Fibroblast of lung (primary cell): Measurements from ENCODE around the gene RNF25. TPM values are rescaled to one million over a fixed set of nuclear protein-coding genes. Genes with fewer than 3 reads are reported as not detected.

Source experiments
- DNase-seq, 2 donors: peaks; one replicate each; pipeline versions ENCODE4 v3.0.0 to v3.0.0-alpha.2; 2010; ENCODE audit warnings: low read depth in 2 of 2
- H2AFZ ChIP-seq: 2 replicates; pipeline ENCODE4 v1.5.1; 2012; ENCODE audit warnings: low read length, control low read depth, inconsistent platforms
- H3K27ac ChIP-seq: 2 replicates; pipeline ENCODE4 v1.5.1; 2011; ENCODE audit warnings: low read length, control low read depth; ENCODE audit not compliant: insufficient read depth
- H3K27me3 ChIP-seq: 2 replicates; pipeline ENCODE4 v1.5.1; 2011; ENCODE audit warnings: mild to moderate bottlenecking, low read length; ENCODE audit not compliant: control insufficient read depth, insufficient read depth
- H3K36me3 ChIP-seq: 2 replicates; pipeline ENCODE4 v1.5.1; 2011; ENCODE audit warnings: low read length; ENCODE audit not compliant: control insufficient read depth, insufficient read depth
- H3K4me1 ChIP-seq: 2 replicates; pipeline ENCODE4 v1.5.1; 2011; ENCODE audit warnings: low read length; ENCODE audit not compliant: control insufficient read depth, insufficient read depth; ENCODE audit errors: extremely low read depth
- H3K4me2 ChIP-seq: 2 replicates; pipeline ENCODE4 v1.5.1; 2011; ENCODE audit warnings: low read length, control low read depth; ENCODE audit not compliant: insufficient read depth; ENCODE audit errors: extremely low read depth
- H3K4me3 ChIP-seq, 4 experiments: fragments of 200-600 bp in 1 of 4; sonication (generic) in 1 of 4; replicated peaks in 1 of 4; 2 replicates each; pipeline ENCODE4 v1.5.1; 2011 to 2016; ENCODE audit warnings: low read length in 4 of 4, low read depth in 3 of 4, mild to moderate bottlenecking in 3 of 4, control low read depth in 2 of 4, inconsistent platforms in 1 of 4, mixed read lengths in 1 of 4; ENCODE audit not compliant: insufficient read depth in 1 of 4; ENCODE audit errors: control extremely low read depth in 1 of 4
- H3K79me2 ChIP-seq: 2 replicates; pipeline ENCODE4 v1.5.1; 2012; ENCODE audit warnings: mild to moderate bottlenecking, low read length, inconsistent platforms; ENCODE audit not compliant: control insufficient read depth, insufficient read depth
- H3K9ac ChIP-seq: 2 replicates; pipeline ENCODE4 v1.5.1; 2011; ENCODE audit warnings: mild to moderate bottlenecking, low read length, control low read depth; ENCODE audit not compliant: insufficient read depth
- H3K9me3 ChIP-seq: 2 replicates; pipeline ENCODE4 v1.5.1; 2012; ENCODE audit warnings: low read depth, low read length; ENCODE audit not compliant: control insufficient read depth, insufficient read depth
- H4K20me1 ChIP-seq: 2 replicates; pipeline ENCODE4 v1.5.1; 2011; ENCODE audit warnings: low read length; ENCODE audit not compliant: control insufficient read depth, insufficient read depth; ENCODE audit errors: extremely low read depth
- CTCF ChIP-seq, 2 donors: IDR thresholded peaks in 1 of 2; conservative IDR thresholded peaks in 1 of 2; 1 replicate in 1 of 2; 2 replicates in 1 of 2; pipeline ENCODE4 v1.5.1; 2011 to 2012; ENCODE audit warnings: low read length in 2 of 2, control low read depth in 1 of 2, inconsistent platforms in 1 of 2, low read depth in 1 of 2, mild to moderate bottlenecking in 1 of 2
- EZH2 ChIP-seq: IDR thresholded peaks from 2 replicates; pipeline ENCODE4 v1.5.1; 2012; ENCODE audit warnings: low read length, control low read depth, mild to moderate bottlenecking; ENCODE audit errors: missing control alignments
- polyA plus RNA-seq, 2 donors: library from polyadenylated mRNA; depleted of rRNA in 1 of 2; stranded (reverse) in 1 of 2; unstranded in 1 of 2; fragments of >200 nt; gene quantifications; 2 replicates each; pipeline ENCODE4 v1.2.1, GENCODE V29; 2011 to 2012; ENCODE audit warnings: missing spikeins in 1 of 2
- total RNA-seq: library from RNA; depleted of rRNA; stranded (reverse); fragments of >200 nt; gene quantifications from 2 replicates; pipeline ENCODE4 v1.2.1, GENCODE V29; 2014

The RNF25 gene
- total and polyA plus RNA-seq, 2 donors (not counting 1 experiment from before 2014, with no cell fraction given): 39.1 to 42.1 TPM

GRCh38 chr2:218631837-218632236 lies 40.0 kb downstream of the RNF25 start:
- no peak overlapping the region for H3K4me2 ChIP-seq
- no peaks in the 10 kb centered on the region for H4K20me1 ChIP-seq
- TF ChIP-seq CTCF (conservative IDR thresholded peaks at IDR 0.05 in 1 of 2, IDR thresholded peaks at IDR 0.05 in 1 of 2; ENCODE audit: low read depth in 1 of 2, low read length in 2 of 2) (no peak), EZH2 (no peak)
- H3K27me3 ChIP-seq: no peaks in the 10 kb centered on the region
- H3K9me3 ChIP-seq: no peaks in the 10 kb centered on the region
- H3K4me3 ChIP-seq: no peak overlapping the region
- no peaks in the 10 kb centered on the region for H3K79me2 ChIP-seq
- no peak overlapping the region for H3K9ac ChIP-seq
- H3K36me3 ChIP-seq: peaks cover 12% of the 10 kb centered on the region
- no peak overlapping the region for H3K27ac ChIP-seq
- H3K4me1 ChIP-seq: no peaks in the 10 kb centered on the region
- peak in 1 of 2 donors; percentile 48 for DNase-seq
- no peak overlapping the region for H2AFZ ChIP-seq

DNA sequence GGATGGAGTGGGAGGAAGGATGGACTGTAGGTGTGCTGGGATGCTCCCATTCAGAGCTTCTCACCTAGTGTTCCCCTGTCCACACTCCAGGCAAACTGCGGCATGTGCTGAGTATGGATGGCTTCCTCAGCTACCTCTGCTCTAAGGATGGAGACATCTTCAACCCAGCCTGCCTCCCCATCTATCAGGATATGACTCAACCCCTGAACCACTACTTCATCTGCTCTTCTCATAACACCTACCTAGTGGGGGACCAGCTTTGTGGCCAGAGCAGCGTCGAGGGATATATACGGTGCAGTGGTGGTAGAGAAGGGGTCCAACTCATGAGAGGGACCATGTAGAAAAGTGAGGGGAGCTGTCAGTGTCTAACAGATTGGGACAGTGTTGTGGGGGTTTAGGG lies 43.9 kb downstream of the RNF25 start:
- no peak overlapping the region for H3K4me3 ChIP-seq
- no peaks in the 10 kb centered on the region for H3K4me1 ChIP-seq
- no peak for DNase-seq
- no peaks in the 10 kb centered on the region for H3K27me3 ChIP-seq
- no peaks in the 10 kb centered on the region for H4K20me1 ChIP-seq
- no peaks in the 10 kb centered on the region for H3K9me3 ChIP-seq
- H3K9ac ChIP-seq: no peak overlapping the region
- no peaks in the 10 kb centered on the region for H3K79me2 ChIP-seq
- H3K4me2 ChIP-seq: no peak overlapping the region
- H3K27ac ChIP-seq: no peak overlapping the region
- H3K36me3 ChIP-seq: no peaks in the 10 kb centered on the region
- TF ChIP-seq CTCF (conservative IDR thresholded peaks at IDR 0.05 in 1 of 2, IDR thresholded peaks at IDR 0.05 in 1 of 2; ENCODE audit: low read depth in 1 of 2, low read length in 2 of 2) (no peak), EZH2 (no peak)
- no peak overlapping the region for H2AFZ ChIP-seq

- Histone ChIP-seq H2AFZ (no peak overlapping the region), H3K79me2 (no peaks in the 10 kb centered on the region), H3K9ac (no peak overlapping the region), H3K27ac (no peak overlapping the region), H4K20me1 (no peaks in the 10 kb centered on the region), H3K9me3 (no peaks in the 10 kb centered on the region), H3K27me3 (no peaks in the 10 kb centered on the region), H3K4me2 (no peak overlapping the region), H3K36me3 (no peaks in the 10 kb centered on the region), H3K4me1 (no peaks in the 10 kb centered on the region), H3K4me3 (no peak overlapping the region)
- DNase-seq: no peak
- TF ChIP-seq EZH2: no peak
- TF ChIP-seq CTCF (conservative IDR thresholded peaks at IDR 0.05 in 1 of 2, IDR thresholded peaks at IDR 0.05 in 1 of 2; ENCODE audit: low read depth in 1 of 2, low read length in 2 of 2): no peak
Observed at GRCh38 chr2:218626369-218626768, 45.4 kb downstream of the RNF25 start.
